ENCODE data around the gene BACH2.

The BACH2 gene

DNA sequence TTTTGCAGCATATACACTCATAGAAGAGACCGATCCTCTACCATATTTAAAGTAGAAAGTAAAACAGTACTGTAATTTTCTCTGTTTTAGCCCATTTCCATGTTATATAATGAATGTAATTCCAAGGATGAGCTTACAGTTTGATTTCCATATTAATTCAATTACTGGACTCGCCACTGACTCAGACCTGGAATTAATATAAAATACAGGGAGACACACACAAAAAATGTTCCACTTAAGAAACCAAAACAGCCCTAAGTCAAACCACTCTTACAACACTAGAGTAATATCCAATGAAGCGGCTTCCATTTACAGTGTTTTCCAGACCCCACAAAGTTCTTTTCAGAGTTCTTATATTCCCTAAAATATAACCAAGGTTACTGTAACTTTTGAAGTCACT lies 110.6 kb downstream of the BACH2 start:
- Histone ChIP-seq H3K4me2 (ENCODE audit: insufficient read depth, low read length, poor library complexity, severe bottlenecking) (no peak overlapping the region), H3K18ac (ENCODE audit: low read length) (no peak overlapping the region), H4K8ac (ENCODE audit: low read depth, low read length) (no peak overlapping the region), H3K27me3 (ENCODE audit: control insufficient read depth in 3 of 3, insufficient read depth in 3 of 3, low read depth in 1 of 3, low read length in 3 of 3) (no peaks in the 10 kb centered on the region), H3K4ac (ENCODE audit: low read length) (no peak overlapping the region), H3K9me3 (replicated peaks in 1 of 2; ENCODE audit: control insufficient read depth in 2 of 2, insufficient read depth in 1 of 2, low read depth in 1 of 2, low read length in 2 of 2) (no peaks in the 10 kb centered on the region), H2AFZ (ENCODE audit: low read length) (no peak overlapping the region), H4K91ac (ENCODE audit: low read depth, low read length, poor library complexity) (no peak overlapping the region), H2BK120ac (ENCODE audit: low read depth, low read length) (no peak overlapping the region), H2BK15ac (ENCODE audit: low read length) (no peak overlapping the region), H2BK12ac (ENCODE audit: low read length) (no peak overlapping the region), H2BK5ac (ENCODE audit: low read length) (no peak overlapping the region), H3K36me3 (replicated peaks in 1 of 2; ENCODE audit: control insufficient read depth in 2 of 2, insufficient read depth in 2 of 2, low read length in 2 of 2) (no peaks in the 10 kb centered on the region), H3K23ac (ENCODE audit: low read depth, low read length, poor library complexity) (no peak overlapping the region), H3K4me1 (ENCODE audit: control insufficient read depth in 2 of 2, insufficient read depth in 1 of 2, low read depth in 1 of 2, low read length in 2 of 2) (peaks cover 0 to 3% of the 10 kb centered on the region in 2 donors), H3K79me1 (ENCODE audit: low read depth, low read length) (no peaks in the 10 kb centered on the region), H3K27ac (replicated peaks; ENCODE audit: low read length) (no peak overlapping the region), H3K4me3 (ENCODE audit: low read length in 2 of 2) (no peak overlapping the region), H3K9ac (ENCODE audit: low read depth, low read length, poor library complexity) (no peak overlapping the region), H3K14ac (ENCODE audit: low read length) (no peak overlapping the region), H2AK5ac (ENCODE audit: low read depth, low read length) (no peak overlapping the region)
- no peak for DNase-seq (ENCODE audit: low spot score)
- no CpG with 5 or more reads among the region's 3 CpGs for WGBS, 2 donors (ENCODE audit: extremely low coverage in 2 of 2, insufficient read length in 2 of 2, insufficient replicate concordance in 1 of 2)

DNA sequence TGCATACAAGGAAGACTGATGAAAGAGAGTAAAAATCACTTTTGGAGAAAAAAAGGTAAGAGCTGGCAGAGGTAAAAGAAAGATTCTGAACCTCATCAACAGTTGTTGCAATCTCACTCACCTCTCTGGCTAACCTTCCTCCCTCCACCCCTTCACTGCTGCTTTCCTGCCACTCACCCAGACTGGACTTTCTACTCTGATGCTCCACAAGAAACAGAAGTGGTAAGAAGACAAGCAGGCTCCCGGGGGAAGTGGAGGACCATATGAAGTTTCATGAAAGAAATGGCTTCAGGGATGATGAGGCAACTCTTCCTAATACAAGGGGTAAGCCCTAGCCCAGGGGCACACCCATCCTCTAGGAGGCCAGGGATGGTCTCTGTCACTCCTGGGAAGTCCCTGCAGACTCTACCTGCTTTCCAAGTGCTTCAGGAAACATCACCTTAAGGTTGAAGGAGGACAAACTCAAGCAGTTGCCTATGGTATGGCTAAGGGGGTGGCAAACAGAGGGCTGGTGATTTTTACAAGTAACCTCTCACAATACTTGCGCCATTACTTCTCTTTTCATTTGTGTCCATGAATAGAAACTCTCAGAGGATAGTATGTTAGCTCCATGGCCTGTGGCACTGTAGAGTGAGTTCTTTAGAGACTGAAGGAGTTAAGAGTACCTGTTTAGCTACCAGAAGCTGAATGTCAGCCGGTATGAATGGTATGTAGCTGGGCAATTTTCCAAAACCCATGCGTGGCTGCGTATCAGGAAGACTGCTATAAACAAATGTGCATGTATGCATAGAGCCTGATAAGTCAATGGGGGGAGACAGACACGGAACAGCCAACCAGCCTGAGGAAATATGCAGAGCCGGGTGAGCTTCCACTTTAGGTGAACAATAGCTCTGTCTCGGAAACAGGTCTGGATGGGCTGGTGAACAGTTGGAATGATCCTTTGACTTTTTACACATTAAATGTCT lies 112.0 kb downstream of the BACH2 start:
- Histone ChIP-seq H3K36me3 (replicated peaks in 1 of 2; ENCODE audit: control insufficient read depth in 2 of 2, insufficient read depth in 2 of 2, low read length in 2 of 2) (no peaks in the 10 kb centered on the region), H4K8ac (ENCODE audit: low read depth, low read length) (no peak overlapping the region), H2BK15ac (ENCODE audit: low read length) (no peak overlapping the region), H3K14ac (ENCODE audit: low read length) (no peak overlapping the region), H2AFZ (ENCODE audit: low read length) (no peak overlapping the region), H4K91ac (ENCODE audit: low read depth, low read length, poor library complexity) (no peak overlapping the region), H3K9ac (ENCODE audit: low read depth, low read length, poor library complexity) (no peak overlapping the region), H3K4me1 (ENCODE audit: control insufficient read depth in 2 of 2, insufficient read depth in 1 of 2, low read depth in 1 of 2, low read length in 2 of 2) (peaks cover 0 to 3% of the 10 kb centered on the region in 2 donors), H3K79me1 (ENCODE audit: low read depth, low read length) (no peaks in the 10 kb centered on the region), H3K4ac (ENCODE audit: low read length) (no peak overlapping the region), H3K27ac (replicated peaks; ENCODE audit: low read length) (no peak overlapping the region), H2AK5ac (ENCODE audit: low read depth, low read length) (no peak overlapping the region), H3K9me3 (replicated peaks in 1 of 2; ENCODE audit: control insufficient read depth in 2 of 2, insufficient read depth in 1 of 2, low read depth in 1 of 2, low read length in 2 of 2) (no peaks in the 10 kb centered on the region), H2BK120ac (ENCODE audit: low read depth, low read length) (no peak overlapping the region), H3K4me2 (ENCODE audit: insufficient read depth, low read length, poor library complexity, severe bottlenecking) (no peak overlapping the region), H3K4me3 (ENCODE audit: low read length in 2 of 2) (no peak overlapping the region), H2BK12ac (ENCODE audit: low read length) (no peak overlapping the region), H3K18ac (ENCODE audit: low read length) (no peak overlapping the region), H2BK5ac (ENCODE audit: low read length) (no peak overlapping the region), H3K27me3 (ENCODE audit: control insufficient read depth in 3 of 3, insufficient read depth in 3 of 3, low read depth in 1 of 3, low read length in 3 of 3) (no peaks in the 10 kb centered on the region), H3K23ac (ENCODE audit: low read depth, low read length, poor library complexity) (no peak overlapping the region)
- WGBS, 2 donors (ENCODE audit: extremely low coverage in 2 of 2, insufficient read length in 2 of 2, insufficient replicate concordance in 1 of 2) = no CpG with 5 or more reads among the region's 8 CpGs
- no peak for DNase-seq (ENCODE audit: low spot score)

DNA sequence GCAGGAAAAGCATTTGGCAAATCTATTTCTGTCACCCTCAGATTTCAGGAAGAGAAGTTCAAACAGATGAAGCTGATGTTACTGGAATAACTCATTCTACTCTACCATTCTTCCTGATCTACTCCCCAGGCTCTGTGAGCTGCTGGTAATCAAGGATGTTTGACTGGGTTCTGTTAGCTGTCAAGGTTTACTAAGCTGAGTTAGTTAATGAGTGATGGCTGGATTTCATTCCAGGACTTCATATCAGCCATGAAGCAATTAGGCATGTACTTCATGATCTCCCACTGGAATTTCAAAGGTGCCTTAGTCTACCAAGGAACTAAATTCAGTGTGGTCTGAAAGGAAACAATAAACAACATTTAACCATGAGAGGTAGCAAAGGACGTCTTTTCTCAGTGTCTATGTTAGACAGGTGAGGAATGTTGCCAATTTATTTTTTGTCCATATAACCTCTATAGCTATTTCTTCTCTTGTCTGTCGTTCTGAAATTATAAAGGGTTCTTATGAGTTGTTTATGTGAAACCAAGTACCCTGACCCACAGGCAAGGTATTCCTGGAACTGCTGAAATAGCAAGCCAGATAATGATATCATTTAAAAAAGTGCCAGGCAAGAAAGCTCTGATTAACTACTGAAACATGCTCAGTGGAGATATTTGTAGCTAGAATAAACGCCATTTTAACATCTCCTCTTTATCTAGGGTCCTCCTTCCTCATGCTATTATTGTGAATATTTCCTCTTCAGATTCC lies 112.9 kb downstream of the BACH2 start:
- Histone ChIP-seq H3K14ac (ENCODE audit: low read length) (no peak overlapping the region), H3K23ac (ENCODE audit: low read depth, low read length, poor library complexity) (no peak overlapping the region), H3K36me3 (replicated peaks in 1 of 2; ENCODE audit: control insufficient read depth in 2 of 2, insufficient read depth in 2 of 2, low read length in 2 of 2) (no peaks in the 10 kb centered on the region), H2AK5ac (ENCODE audit: low read depth, low read length) (no peak overlapping the region), H3K27ac (replicated peaks; ENCODE audit: low read length) (no peak overlapping the region), H2BK120ac (ENCODE audit: low read depth, low read length) (no peak overlapping the region), H4K8ac (ENCODE audit: low read depth, low read length) (no peak overlapping the region), H3K4me1 (ENCODE audit: control insufficient read depth in 2 of 2, insufficient read depth in 1 of 2, low read depth in 1 of 2, low read length in 2 of 2) (peaks cover 0 to 3% of the 10 kb centered on the region in 2 donors), H2BK12ac (ENCODE audit: low read length) (no peak overlapping the region), H2BK5ac (ENCODE audit: low read length) (no peak overlapping the region), H3K9ac (ENCODE audit: low read depth, low read length, poor library complexity) (no peak overlapping the region), H3K79me1 (ENCODE audit: low read depth, low read length) (no peaks in the 10 kb centered on the region), H3K18ac (ENCODE audit: low read length) (no peak overlapping the region), H3K27me3 (ENCODE audit: control insufficient read depth in 3 of 3, insufficient read depth in 3 of 3, low read depth in 1 of 3, low read length in 3 of 3) (no peaks in the 10 kb centered on the region), H2AFZ (ENCODE audit: low read length) (no peak overlapping the region), H3K4ac (ENCODE audit: low read length) (no peak overlapping the region), H2BK15ac (ENCODE audit: low read length) (no peak overlapping the region), H3K4me3 (ENCODE audit: low read length in 2 of 2) (no peak overlapping the region), H4K91ac (ENCODE audit: low read depth, low read length, poor library complexity) (no peak overlapping the region), H3K4me2 (ENCODE audit: insufficient read depth, low read length, poor library complexity, severe bottlenecking) (no peak overlapping the region), H3K9me3 (replicated peaks in 1 of 2; ENCODE audit: control insufficient read depth in 2 of 2, insufficient read depth in 1 of 2, low read depth in 1 of 2, low read length in 2 of 2) (no peaks in the 10 kb centered on the region)
- DNase-seq (ENCODE audit: low spot score) = no peak
- no CpG with 5 or more reads among the region's 3 CpGs for WGBS, 2 donors (ENCODE audit: extremely low coverage in 2 of 2, insufficient read length in 2 of 2, insufficient replicate concordance in 1 of 2)

DNA sequence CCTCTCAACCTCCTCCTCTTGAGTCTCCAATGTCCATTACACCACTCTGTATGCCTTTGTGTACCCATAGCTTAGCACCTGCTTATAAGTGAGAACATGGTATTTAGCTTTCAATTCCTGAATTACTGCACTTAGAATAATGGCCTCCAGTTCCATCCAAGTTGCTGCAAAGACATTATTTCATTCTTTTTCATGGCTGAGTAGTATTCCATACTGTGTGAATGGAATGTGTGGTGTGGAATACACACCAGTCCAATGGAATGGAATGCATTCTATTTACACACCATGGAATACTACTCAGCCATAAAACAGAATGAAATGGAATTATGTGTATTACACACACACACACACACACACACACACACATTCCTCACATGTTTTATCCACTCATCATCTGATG lies 116.1 kb downstream of the BACH2 start:
- Histone ChIP-seq H3K18ac (ENCODE audit: low read length) (no peak overlapping the region), H3K27me3 (ENCODE audit: control insufficient read depth in 3 of 3, insufficient read depth in 3 of 3, low read depth in 1 of 3, low read length in 3 of 3) (no peaks in the 10 kb centered on the region), H3K36me3 (replicated peaks in 1 of 2; ENCODE audit: control insufficient read depth in 2 of 2, insufficient read depth in 2 of 2, low read length in 2 of 2) (no peaks in the 10 kb centered on the region), H3K4ac (ENCODE audit: low read length) (no peak overlapping the region), H3K9ac (ENCODE audit: low read depth, low read length, poor library complexity) (no peak overlapping the region), H3K14ac (ENCODE audit: low read length) (no peak overlapping the region), H3K4me2 (ENCODE audit: insufficient read depth, low read length, poor library complexity, severe bottlenecking) (no peak overlapping the region), H3K79me1 (ENCODE audit: low read depth, low read length) (no peaks in the 10 kb centered on the region), H3K27ac (replicated peaks; ENCODE audit: low read length) (no peak overlapping the region), H2BK15ac (ENCODE audit: low read length) (no peak overlapping the region), H2BK12ac (ENCODE audit: low read length) (no peak overlapping the region), H4K8ac (ENCODE audit: low read depth, low read length) (no peak overlapping the region), H2BK120ac (ENCODE audit: low read depth, low read length) (no peak overlapping the region), H3K23ac (ENCODE audit: low read depth, low read length, poor library complexity) (no peak overlapping the region), H2AK5ac (ENCODE audit: low read depth, low read length) (no peak overlapping the region), H2AFZ (ENCODE audit: low read length) (no peak overlapping the region), H4K91ac (ENCODE audit: low read depth, low read length, poor library complexity) (no peak overlapping the region), H3K4me3 (ENCODE audit: low read length in 2 of 2) (no peak overlapping the region), H3K4me1 (ENCODE audit: control insufficient read depth in 2 of 2, insufficient read depth in 1 of 2, low read depth in 1 of 2, low read length in 2 of 2) (peaks cover 0 to 9% of the 10 kb centered on the region in 2 donors), H3K9me3 (replicated peaks in 1 of 2; ENCODE audit: control insufficient read depth in 2 of 2, insufficient read depth in 1 of 2, low read depth in 1 of 2, low read length in 2 of 2) (no peaks in the 10 kb centered on the region), H2BK5ac (ENCODE audit: low read length) (no peak overlapping the region)
- no peak for DNase-seq (ENCODE audit: low spot score)
